Right forelimb (tissue), 1 donor: ENCODE measurements around the gene P4HA2.

Experiments used
- DNase-seq: peaks from one replicate; pipeline ENCODE4 v3.0.0-alpha.2; 2018

The P4HA2 gene

GRCh38 chr5:132264546-132265335, 37.1 kb upstream of the P4HA2 start:
- DNase-seq = no peak

DNA sequence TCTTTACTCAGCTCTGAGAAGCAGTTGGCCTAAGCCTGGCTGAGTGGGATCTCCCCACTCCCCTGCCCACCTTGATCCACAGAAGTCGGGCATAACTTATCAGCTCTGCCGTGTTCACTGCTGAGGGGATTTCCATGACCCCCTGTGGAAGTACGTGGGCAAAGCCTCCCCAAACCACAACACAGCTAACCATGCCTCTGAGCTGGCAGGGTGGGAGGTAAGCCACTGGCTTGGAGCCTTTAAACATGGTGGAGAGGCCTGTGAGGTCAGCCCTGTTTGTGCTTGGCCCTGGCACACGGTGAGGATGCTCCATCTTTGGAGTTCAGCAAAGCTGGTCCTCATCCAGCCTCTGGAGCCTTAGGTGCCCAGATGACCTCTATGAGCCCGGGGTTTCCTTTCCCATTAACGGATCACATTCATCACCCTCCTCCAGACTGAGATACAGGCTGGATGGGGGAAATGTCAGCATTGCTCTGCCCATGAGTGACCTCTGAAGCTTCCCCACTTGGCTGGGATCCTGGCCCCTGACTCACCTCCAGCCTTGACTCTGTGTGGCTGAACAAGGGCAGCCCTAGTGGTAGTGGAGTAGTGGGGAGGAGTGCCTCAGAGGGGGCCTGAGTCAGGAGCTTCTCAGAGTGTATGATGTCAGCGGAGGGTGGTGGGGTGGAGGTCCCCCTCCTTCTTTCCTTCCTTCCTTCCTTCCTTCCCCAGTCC, 36.1 kb upstream of the P4HA2 start:
- peak; percentile 34 for DNase-seq

DNA sequence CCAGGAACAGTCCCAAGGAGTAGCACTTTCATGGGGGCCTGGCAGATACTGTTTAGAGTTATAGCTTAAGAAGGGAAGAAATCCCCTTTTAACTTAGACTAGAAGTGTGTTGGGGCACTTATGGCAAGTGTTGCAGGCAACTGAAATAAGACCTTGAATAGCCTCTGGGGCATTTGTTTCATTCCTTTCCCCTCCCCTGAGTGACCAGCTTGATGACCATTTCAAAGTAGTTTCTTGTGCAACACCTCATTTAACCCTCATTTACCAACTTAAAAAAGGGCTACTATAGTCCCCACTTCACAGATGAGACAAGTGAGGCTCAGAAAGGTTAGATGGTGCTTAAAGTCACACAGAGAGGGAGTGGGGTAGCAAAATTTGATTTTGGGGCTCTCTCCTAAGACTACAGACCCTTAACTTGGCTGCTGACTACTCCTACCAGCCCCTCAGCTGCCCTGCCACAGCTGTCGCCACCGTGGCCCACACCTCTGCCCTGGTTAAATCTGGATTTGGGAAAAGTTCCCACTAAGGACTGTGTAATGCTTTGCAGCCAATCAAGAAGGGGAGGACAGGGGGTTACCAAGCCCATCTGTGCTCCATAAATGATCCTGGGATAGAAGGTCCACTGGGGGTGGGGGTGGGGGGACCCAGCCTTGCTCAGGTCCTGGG, 35.4 kb upstream of the P4HA2 start:
- peak; percentile 37 for DNase-seq

- DNase-seq = no peak
Measured at GRCh38 chr5:132261881-132262845, 34.5 kb upstream of the P4HA2 start.

GRCh38 chr5:132260714-132261551, 33.3 kb upstream of the P4HA2 start:
- DNase-seq = peak; percentile 45

DNA sequence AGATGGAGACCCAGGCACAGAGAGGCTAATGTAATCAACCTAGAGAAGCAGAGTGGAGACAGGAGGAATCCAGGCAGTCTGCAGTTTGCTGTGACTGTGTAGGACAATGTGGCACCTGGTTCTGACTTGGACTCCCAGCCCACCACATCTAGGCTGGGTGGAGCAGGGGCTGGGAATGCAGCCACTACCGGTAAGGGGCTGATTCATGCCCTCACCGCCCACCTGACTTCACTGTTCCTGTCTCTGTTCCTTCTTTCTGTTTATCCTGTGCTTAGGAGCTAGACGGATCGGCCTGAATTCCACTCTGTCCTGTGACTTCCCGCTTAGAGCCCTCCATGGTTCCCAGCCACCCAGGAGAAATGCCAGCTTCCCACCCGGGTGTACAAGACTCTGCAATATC, 32.4 kb upstream of the P4HA2 start:
- peak; percentile 43 for DNase-seq

DNA sequence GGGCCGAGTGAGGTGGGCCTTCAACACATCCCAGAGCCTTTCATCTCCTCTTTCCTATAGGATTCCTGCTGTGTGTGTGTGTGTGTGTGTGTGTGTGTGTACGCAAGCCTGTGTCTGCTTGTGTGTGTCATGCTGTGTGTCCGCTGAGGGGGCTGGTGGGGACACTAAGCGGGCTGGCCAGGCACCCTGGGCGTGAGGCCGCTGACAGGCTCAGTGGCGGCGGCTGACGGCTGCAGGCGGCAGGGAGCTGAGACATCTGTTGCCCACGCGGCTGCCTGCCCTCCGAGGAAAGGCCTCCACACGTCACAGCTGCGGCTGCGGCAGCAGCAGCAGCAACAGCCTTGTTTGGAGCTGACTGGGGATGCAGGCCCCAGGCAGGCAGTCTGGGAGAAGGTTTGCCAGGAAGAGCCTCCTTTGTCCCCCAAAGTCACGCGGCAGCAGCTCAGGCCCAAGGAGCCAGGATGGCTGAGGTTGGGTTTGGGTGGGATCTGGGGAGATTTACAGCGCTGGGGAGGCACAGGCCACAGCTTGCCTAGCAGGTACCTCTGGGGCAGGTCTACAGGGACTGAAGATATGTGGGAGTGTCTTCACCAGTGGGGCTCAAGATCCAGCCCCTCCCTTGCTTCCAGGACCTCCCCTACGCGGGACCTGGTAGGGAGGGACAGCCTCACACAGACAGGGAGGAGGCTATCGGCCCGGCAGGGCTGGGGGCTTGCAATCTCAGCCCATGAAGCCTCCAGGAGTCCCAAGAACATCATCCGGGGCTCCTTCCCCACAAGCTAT, 31.6 kb upstream of the P4HA2 start:
- DNase-seq = peak; percentile 83

DNA sequence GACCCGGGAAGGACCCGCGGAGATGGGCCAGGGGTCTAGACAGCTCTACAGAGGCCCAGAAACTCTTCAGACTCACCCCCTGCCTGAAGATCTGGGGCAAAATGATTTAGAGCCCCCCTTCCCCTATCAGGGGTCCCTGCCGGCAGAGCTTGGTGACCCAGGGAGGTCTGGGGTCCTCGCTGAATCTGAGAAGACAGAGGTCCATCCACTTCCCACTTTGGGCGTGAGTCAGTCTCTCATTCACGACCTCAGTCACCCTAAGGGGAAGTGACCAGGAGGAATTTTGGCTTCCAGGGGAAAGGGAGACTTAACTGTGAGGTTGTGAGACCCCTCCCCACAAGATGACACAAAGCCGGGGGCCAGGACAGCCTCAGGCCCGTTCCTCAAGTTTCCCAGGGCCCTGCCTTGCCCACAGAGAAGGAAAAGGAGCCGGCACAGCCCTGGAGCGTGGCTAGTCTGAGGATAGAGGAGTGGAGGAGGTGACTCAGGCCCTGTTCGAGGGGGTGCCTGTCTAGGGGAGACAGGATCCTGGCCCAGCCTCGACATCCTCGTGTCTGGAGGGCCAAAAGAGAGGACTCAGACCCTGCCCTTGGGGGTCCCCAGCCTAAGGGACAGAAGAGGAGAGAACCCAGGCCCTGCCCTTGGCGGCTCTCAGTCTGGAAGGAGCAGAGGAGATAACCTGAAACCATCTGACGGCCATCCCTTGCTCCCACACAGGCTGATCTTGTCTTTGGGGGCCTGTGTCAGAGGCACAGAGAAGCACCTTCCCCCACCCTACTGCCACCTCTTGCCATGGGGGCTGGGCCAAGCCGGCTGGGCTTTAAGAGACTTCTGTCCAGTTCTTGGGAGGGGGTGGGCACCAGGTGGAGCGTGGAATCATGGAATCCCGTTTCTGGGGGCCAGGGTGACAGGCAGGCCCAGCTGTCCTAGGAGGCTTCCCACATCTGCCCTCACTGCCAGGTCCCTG, 30.7 kb upstream of the P4HA2 start:
- peak; percentile 67 for DNase-seq

DNA sequence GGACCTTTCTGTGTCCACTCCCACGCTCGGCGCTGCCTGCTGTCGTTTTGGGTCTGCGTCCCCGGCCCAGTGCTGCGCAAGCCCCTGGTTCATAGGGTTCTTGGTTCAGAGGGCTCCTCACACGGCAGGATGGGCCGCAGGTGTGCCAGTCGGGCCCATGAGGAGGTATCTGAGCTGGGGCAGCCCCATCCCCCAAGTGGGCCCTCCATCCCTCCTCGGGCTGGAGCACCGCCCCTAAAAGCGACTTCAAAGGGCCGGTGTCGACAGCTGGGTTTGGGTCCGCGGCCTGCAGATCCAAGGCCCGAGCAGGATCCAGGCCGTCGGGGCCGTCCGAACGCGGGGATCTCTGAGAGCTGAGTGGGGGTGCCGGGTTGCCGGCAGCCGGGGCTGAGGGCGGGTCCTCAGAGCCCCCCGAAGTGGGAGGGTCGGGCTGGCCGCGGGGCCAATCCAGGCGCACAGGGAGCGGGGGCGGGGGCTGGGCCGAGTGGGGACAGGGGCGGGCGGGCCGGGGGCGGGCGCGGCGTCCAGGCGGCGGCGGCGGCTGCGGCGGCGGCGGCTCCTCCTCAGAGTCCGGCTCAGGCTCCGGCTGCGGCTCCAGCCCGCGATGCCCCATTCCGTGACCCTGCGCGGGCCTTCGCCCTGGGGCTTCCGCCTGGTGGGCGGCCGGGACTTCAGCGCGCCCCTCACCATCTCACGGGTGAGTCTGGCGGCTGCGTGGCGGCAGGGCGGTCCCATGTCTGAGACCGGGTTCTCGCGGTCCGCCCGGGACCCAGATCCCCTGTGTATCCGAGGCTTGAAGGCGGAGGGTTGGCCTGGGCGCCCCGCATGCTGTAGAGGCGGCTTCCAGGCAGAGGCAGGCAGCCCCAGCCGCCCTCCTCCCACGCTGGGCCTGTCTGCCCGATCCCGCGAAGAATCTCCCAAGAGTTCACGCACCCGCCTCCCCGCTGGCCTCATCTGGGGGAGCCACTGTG, 29.8 kb upstream of the P4HA2 start, which contains the start of gene PDLIM4:
Gene PDLIM4 (plus strand): TSS at position 566 of the 971 bp plus-strand sequence. CDS start 39 bp downstream, at position 605.
- DNase-seq = peak; percentile 87

GRCh38 chr5:132256783-132257130, 29.1 kb upstream of the P4HA2 start:
- DNase-seq = peak; percentile 34

GRCh38 chr5:132256086-132256782, 28.6 kb upstream of the P4HA2 start:
- DNase-seq = no peak

- peak; percentile 49 for DNase-seq
Measured at GRCh38 chr5:132254321-132254977, 26.8 kb upstream of the P4HA2 start.

GRCh38 chr5:132253452-132254320, 26.0 kb upstream of the P4HA2 start:
- DNase-seq = no peak

DNA sequence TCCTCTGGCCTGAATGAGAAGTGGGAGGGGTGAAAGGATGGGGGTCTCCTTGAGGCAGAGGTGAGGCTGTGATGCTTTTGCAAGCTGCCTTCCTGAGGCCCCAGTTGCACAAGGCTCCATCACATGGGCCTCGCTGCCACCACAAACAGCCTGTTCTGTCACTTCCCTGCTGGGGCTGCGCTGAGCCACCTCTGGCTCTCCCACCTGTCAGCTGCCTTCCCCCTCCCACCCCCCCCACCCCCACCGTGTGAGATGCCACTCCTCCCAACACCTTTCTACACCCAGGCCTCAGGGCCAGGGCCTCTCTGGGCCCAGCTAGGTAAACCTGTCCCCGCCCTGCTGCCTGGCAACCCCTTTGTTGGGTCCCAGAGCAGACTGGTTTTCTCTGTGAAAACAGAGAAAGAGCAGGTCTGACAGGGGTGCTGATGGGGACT, 25.4 kb upstream of the P4HA2 start:
- no peak for DNase-seq

DNA sequence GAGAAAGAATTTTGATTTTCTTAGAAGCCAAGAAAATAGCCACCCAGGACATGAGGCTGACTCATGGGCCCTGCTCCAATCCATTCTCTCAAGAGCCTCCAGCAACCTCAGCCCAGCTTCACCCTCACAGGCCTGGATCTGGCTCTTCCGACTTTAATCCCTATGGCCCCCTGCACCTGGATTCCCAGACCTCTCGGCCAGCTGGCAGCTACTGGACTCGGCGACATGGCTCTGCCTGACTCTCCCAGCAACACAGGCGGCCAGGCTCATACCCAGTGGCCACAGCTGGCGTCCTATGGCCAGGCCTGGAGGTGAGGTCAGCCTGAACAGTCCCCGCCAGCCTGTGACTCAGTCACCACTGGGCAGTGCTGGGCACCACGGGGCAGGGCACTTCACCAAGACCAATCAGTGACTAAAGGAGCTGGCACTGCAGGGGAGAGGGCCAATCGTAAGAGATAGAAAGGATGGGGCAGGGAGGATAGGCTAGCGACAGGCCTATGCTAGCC, 23.6 kb upstream of the P4HA2 start:
- peak; percentile 44 for DNase-seq

GRCh38 chr5:132250547-132250946, 22.9 kb upstream of the P4HA2 start:
- DNase-seq = peak; percentile 28
